Type B pancreatic cell (in vitro differentiated cells): ENCODE results near the gene NKD2. TPM values are rescaled to one million over a fixed set of nuclear protein-coding genes. Genes with fewer than 3 reads are reported as not detected.
"Not testable (repeated sequence)": the region's sequence is repeated elsewhere in the genome, so short reads cannot be mapped to it uniquely, and the experiment has no call there.

Source experiments
- DNase-seq: peaks from one replicate; pipeline ENCODE4 v3.0.0; 2021; ENCODE audit warnings: mixed read lengths; ENCODE audit not compliant: unreplicated experiment; ENCODE audit errors: extremely low spot score
- H3K27ac Mint-ChIP-seq: 2 replicates; pipeline ENCODE4 v1.8.0; 2021; ENCODE audit warnings: mild to moderate bottlenecking, mixed read lengths
- H3K27me3 Mint-ChIP-seq: 2 replicates; pipeline ENCODE4 v1.8.0; 2021; ENCODE audit warnings: mixed read lengths
- H3K36me3 Mint-ChIP-seq: 2 replicates; pipeline ENCODE4 v1.8.0; 2021; ENCODE audit warnings: mixed read lengths
- H3K4me1 Mint-ChIP-seq: one replicate; pipeline ENCODE4 v1.8.0; 2021; ENCODE audit warnings: mixed read lengths; ENCODE audit not compliant: unreplicated experiment
- H3K4me3 Mint-ChIP-seq: 2 replicates; pipeline ENCODE4 v1.8.0; 2021; ENCODE audit warnings: mild to moderate bottlenecking, mixed read lengths
- H3K9me3 Mint-ChIP-seq: 2 replicates; pipeline ENCODE4 v1.8.0; 2021; ENCODE audit warnings: mixed read lengths
- CTCF ChIP-seq: fragments of 200-600 bp; sonication (generic); conservative IDR thresholded peaks from 2 replicates; pipeline ENCODE4 v1.5.0; 2021; ENCODE audit warnings: antibody characterized with exemption, mild to moderate bottlenecking
- total RNA-seq: library from RNA; stranded (reverse); gene quantifications from 2 replicates; pipeline ENCODE4 v1.2.1, GENCODE V29; 2021; ENCODE audit warnings: low replicate concordance

Gene NKD2
- total RNA-seq, 1 donor from 2014 or later = 24.3 TPM

- TF ChIP-seq CTCF = no peak
- Mint-ChIP-seq H3K27me3 (no peaks in the 10 kb centered on the region), H3K4me3 (no peak overlapping the region), H3K4me1 (no peaks in the 10 kb centered on the region), H3K27ac (no peak overlapping the region), H3K36me3 (peaks cover 3% of the 10 kb centered on the region), H3K9me3 (no peaks in the 10 kb centered on the region)
- DNase-seq = no peak
Measured at GRCh38 chr5:1058988-1059883, 50.6 kb downstream of the NKD2 start.

- H3K9me3 Mint-ChIP-seq = no peaks in the 10 kb centered on the region
- H3K36me3 Mint-ChIP-seq = peaks cover 3% of the 10 kb centered on the region
- no peak overlapping the region for H3K27ac Mint-ChIP-seq
- no peak for TF ChIP-seq CTCF
- no peak for DNase-seq
- no peak overlapping the region for H3K4me3 Mint-ChIP-seq
- no peaks in the 10 kb centered on the region for H3K27me3 Mint-ChIP-seq
- H3K4me1 Mint-ChIP-seq = no peaks in the 10 kb centered on the region
Measured at GRCh38 chr5:1059884-1060263, 51.3 kb downstream of the NKD2 start.

GRCh38 chr5:1060535-1060981 lies 52.0 kb downstream of the NKD2 start:
- no peaks in the 10 kb centered on the region for H3K36me3 Mint-ChIP-seq

GRCh38 chr5:1061292-1061691 lies 52.7 kb downstream of the NKD2 start:
- H3K27me3 Mint-ChIP-seq, H3K4me1 Mint-ChIP-seq, DNase-seq, H3K27ac Mint-ChIP-seq, H3K4me3 Mint-ChIP-seq, H3K9me3 Mint-ChIP-seq, H3K36me3 Mint-ChIP-seq: not testable (repeated sequence)

More at GRCh38 chr5:1060535-1060981, 52.0 kb downstream of the NKD2 start:
- TF ChIP-seq CTCF = no peak
- Mint-ChIP-seq H3K4me1 (no peaks in the 10 kb centered on the region), H3K27me3 (no peaks in the 10 kb centered on the region), H3K4me3 (no peak overlapping the region), H3K27ac (no peak overlapping the region), H3K9me3 (no peaks in the 10 kb centered on the region)
- DNase-seq = no peak

GRCh38 chr5:1061916-1062315 lies 53.3 kb downstream of the NKD2 start:
- H3K4me1 Mint-ChIP-seq = no peaks in the 10 kb centered on the region
- H3K27ac Mint-ChIP-seq = no peak overlapping the region
- no peak for DNase-seq
- no peaks in the 10 kb centered on the region for H3K36me3 Mint-ChIP-seq
- TF ChIP-seq CTCF = no peak
- no peak overlapping the region for H3K4me3 Mint-ChIP-seq
- H3K27me3 Mint-ChIP-seq = no peaks in the 10 kb centered on the region
- H3K9me3 Mint-ChIP-seq = no peaks in the 10 kb centered on the region

GRCh38 chr5:1062761-1063568 lies 54.4 kb downstream of the NKD2 start:
- no peak for TF ChIP-seq CTCF
- Mint-ChIP-seq H3K9me3 (no peaks in the 10 kb centered on the region), H3K4me1 (no peaks in the 10 kb centered on the region), H3K36me3 (no peaks in the 10 kb centered on the region), H3K27me3 (no peaks in the 10 kb centered on the region), H3K27ac (no peak overlapping the region), H3K4me3 (no peak overlapping the region)
- no peak for DNase-seq
